OCI-LY7 (cell line): ENCODE measurements around the gene GALP. TPM values are rescaled to one million over a fixed set of nuclear protein-coding genes. Genes with fewer than 3 reads are reported as not detected.

Source experiments
- BruUV-seq: library from RNA; stranded (reverse); fragments of 400-500 nt; replicated peaks from 2 replicates; lab custom pipeline; 2021; lab: Mats Ljungman, UMichigan
- CTCF ChIA-PET: fragments of 300-600 bp; sonication (Branson Sonifier 250); formaldehyde crosslinking; loops from one replicate; lab custom pipeline; 2022; ENCODE audit warnings: antibody characterized with exemption; ENCODE audit not compliant: unreplicated experiment; lab: Charles Lee
- POLR2A ChIA-PET: fragments of 300-600 bp; sonication (Branson Sonifier 250); formaldehyde crosslinking; loops from one replicate; lab custom pipeline; 2022; ENCODE audit warnings: antibody characterized with exemption; lab: Charles Lee
- DNase-seq: peaks from one replicate; pipeline ENCODE4 v3.0.0-alpha.2; 2015; ENCODE audit warnings: low spot score
- H2AFZ ChIP-seq: fragments of 200-600 bp; sonication (generic), shearing (Covaris generic); 2 replicates; pipeline ENCODE4 v1.6.1; 2014; ENCODE audit warnings: mild to moderate bottlenecking, antibody characterized with exemption, low read length, moderate library complexity
- H3K27ac ChIP-seq: fragments of 200-600 bp; sonication (generic); 2 replicates; pipeline ENCODE4 v1.5.1; 2014; ENCODE audit warnings: mixed run types, low read depth, mild to moderate bottlenecking, moderate library complexity, low read length, inconsistent platforms; ENCODE audit not compliant: poor library complexity, severe bottlenecking
- H3K36me3 ChIP-seq: fragments of 200-600 bp; sonication (generic); 2 replicates; pipeline ENCODE4 v1.6.1; 2014; ENCODE audit warnings: mild to moderate bottlenecking, antibody characterized with exemption, low read length, moderate library complexity, mixed read lengths; ENCODE audit not compliant: insufficient read depth
- H3K4me1 ChIP-seq: fragments of 200-600 bp; sonication (generic); 2 replicates; pipeline ENCODE4 v1.5.1; 2014; ENCODE audit warnings: mild to moderate bottlenecking, low read length; ENCODE audit not compliant: insufficient read depth, poor library complexity, severe bottlenecking
- H3K4me2 ChIP-seq: fragments of 200-600 bp; sonication (generic); 2 replicates; pipeline ENCODE4 v1.6.1; 2014; ENCODE audit warnings: mild to moderate bottlenecking, low read length
- H3K4me3 ChIP-seq: fragments of 200-600 bp; sonication (generic); 2 replicates; pipeline ENCODE4 v1.5.1; 2014; ENCODE audit warnings: mild to moderate bottlenecking, low read depth, low read length; ENCODE audit not compliant: poor library complexity, severe bottlenecking
- H3K79me2 ChIP-seq: fragments of 200-600 bp; sonication (generic); 2 replicates; pipeline ENCODE4 v1.6.1; 2016; ENCODE audit warnings: low read depth, mild to moderate bottlenecking, low read length, moderate library complexity, mixed read lengths; ENCODE audit not compliant: insufficient read depth
- H3K9me2 ChIP-seq: fragments of 200-600 bp; sonication (generic); 2 replicates; pipeline ENCODE4 v1.6.1; 2016; ENCODE audit warnings: mild to moderate bottlenecking, low read length, mixed read lengths; ENCODE audit not compliant: insufficient read depth
- H3K9me3 ChIP-seq: fragments of 200-600 bp; sonication (generic); 2 replicates; pipeline ENCODE4 v1.6.1; 2014; ENCODE audit warnings: mild to moderate bottlenecking, mixed run types, low read length, mixed read lengths
- H4K20me1 ChIP-seq: fragments of 200-600 bp; sonication (generic); 2 replicates; pipeline ENCODE4 v1.6.1; 2014; ENCODE audit warnings: mild to moderate bottlenecking, antibody characterized with exemption, low read length, moderate library complexity, mixed read lengths; ENCODE audit not compliant: insufficient read depth
- CTCF ChIP-seq: fragments of 200-600 bp; sonication (generic); conservative IDR thresholded peaks from 2 replicates; pipeline ENCODE4 v1.5.1; 2014; ENCODE audit warnings: mild to moderate bottlenecking, antibody characterized with exemption, low read length, moderate library complexity, mixed read lengths
- EZH2phosphoT487 ChIP-seq: fragments of 200-600 bp; sonication (generic); IDR thresholded peaks from 2 replicates; pipeline ENCODE4 v1.6.1; 2018; ENCODE audit warnings: low read depth, borderline replicate concordance, mild to moderate bottlenecking, mixed run types, antibody characterized with exemption, low read length, moderate library complexity, mixed read lengths
- intact Hi-C: fragments of 100-400 bp; cut with micrococcal nuclease; formaldehyde crosslinking; loops from one replicate; pipeline ENCODE4 v1.10.0; 2022; ENCODE audit not compliant: unreplicated experiment
- total RNA-seq, 2 experiments: library from RNA; depleted of rRNA in 1 of 2; stranded (reverse); fragments of >200 nt in 1 of 2; shearing (Covaris generic) in 1 of 2; gene quantifications; 2 replicates each; pipeline ENCODE4 v1.2.3, GENCODE V29; 2014 to 2022

Gene GALP
- total RNA-seq, 2 experiments from 2014 or later: not detected

GRCh38 chr19:56149656-56150038 is 26.2 kb upstream of the GALP start:
- POLR2A ChIA-PET: no interaction called here
- no peak overlapping the region for H3K4me2 ChIP-seq

GRCh38 chr19:56150358-56150757 is 25.4 kb upstream of the GALP start:
- Histone ChIP-seq H3K4me3 (no peak overlapping the region), H3K4me2 (no peak overlapping the region), H3K9me2 (no peaks in the 10 kb centered on the region), H2AFZ (no peak overlapping the region), H3K4me1 (no peaks in the 10 kb centered on the region), H3K9me3 (no peaks in the 10 kb centered on the region), H3K79me2 (no peaks in the 10 kb centered on the region), H3K36me3 (peaks cover 31% of the 10 kb centered on the region), H4K20me1 (no peaks in the 10 kb centered on the region), H3K27ac (no peak overlapping the region)
- no TSS peak for BruUV-seq
- no peak for TF ChIP-seq CTCF
- no peak for TF ChIP-seq EZH2phosphoT487
- no peak for DNase-seq
- POLR2A ChIA-PET: no interaction called here
- CTCF ChIA-PET: no interaction called here
- intact Hi-C loops: no loop called here

More at GRCh38 chr19:56149656-56150038, 26.2 kb upstream of the GALP start:
- H3K27ac ChIP-seq: no peak overlapping the region
- intact Hi-C loops: no loop called here
- no peak overlapping the region for H3K4me3 ChIP-seq
- H3K9me2 ChIP-seq: no peaks in the 10 kb centered on the region
- DNase-seq: no peak
- CTCF ChIA-PET: no interaction called here
- H3K79me2 ChIP-seq: no peaks in the 10 kb centered on the region
- BruUV-seq: no TSS peak
- TF ChIP-seq CTCF (no peak), EZH2phosphoT487 (no peak)
- peaks cover 31% of the 10 kb centered on the region for H3K36me3 ChIP-seq
- no peak overlapping the region for H2AFZ ChIP-seq
- no peaks in the 10 kb centered on the region for H3K4me1 ChIP-seq
- H3K9me3 ChIP-seq: no peaks in the 10 kb centered on the region
- H4K20me1 ChIP-seq: no peaks in the 10 kb centered on the region

GRCh38 chr19:56152644-56153043 is 23.2 kb upstream of the GALP start:
- no peaks in the 10 kb centered on the region for H4K20me1 ChIP-seq
- H3K9me2 ChIP-seq: no peaks in the 10 kb centered on the region
- intact Hi-C loops: no loop called here
- no peak overlapping the region for H3K4me3 ChIP-seq
- no peak overlapping the region for H3K4me2 ChIP-seq
- POLR2A ChIA-PET: no interaction called here
- H3K4me1 ChIP-seq: no peaks in the 10 kb centered on the region
- BruUV-seq: no TSS peak
- H3K27ac ChIP-seq: no peak overlapping the region
- H3K9me3 ChIP-seq: no peaks in the 10 kb centered on the region
- CTCF ChIA-PET: no interaction called here
- peaks cover 36% of the 10 kb centered on the region for H3K36me3 ChIP-seq
- DNase-seq: no peak
- TF ChIP-seq CTCF: no peak
- TF ChIP-seq EZH2phosphoT487: no peak
- H2AFZ ChIP-seq: no peak overlapping the region
- H3K79me2 ChIP-seq: no peaks in the 10 kb centered on the region
